Common myeloid progenitor, CD34-positive (primary cell): ENCODE measurements around the gene CBFA2T3.

ENCODE experiments used
- CTCF ChIA-PET: fragments of 350-600 bp; sonication (Branson Sonifier 250); formaldehyde crosslinking; loops from one replicate; lab custom pipeline; 2021; ENCODE audit warnings: antibody characterized with exemption; lab: Charles Lee
- POLR2A ChIA-PET: fragments of 350-600 bp; sonication (Branson Sonifier 250); formaldehyde crosslinking; loops from one replicate; lab custom pipeline; 2021; ENCODE audit warnings: antibody characterized with exemption; lab: Charles Lee
- DNase-seq, 3 donors: peaks; one replicate each; pipeline versions ENCODE4 v3.0.0 to v3.0.0-alpha.2; 2013
- H3K27ac ChIP-seq, 2 experiments: 1 replicate in 1 of 2; 2 replicates in 1 of 2; pipeline ENCODE4 v1.7.0; 2013; ENCODE audit warnings: inconsistent platforms in 2 of 2, low read length in 2 of 2, mild to moderate bottlenecking in 2 of 2, low read depth in 1 of 2, moderate library complexity in 1 of 2; ENCODE audit not compliant: severe bottlenecking in 2 of 2, insufficient read depth in 1 of 2, poor library complexity in 1 of 2
- H3K27me3 ChIP-seq, 5 experiments: replicated peaks in 2 of 5; 1 replicate in 3 of 5; 2 replicates in 2 of 5; pipeline versions ENCODE4 v1.6.1 to v1.7.0; 2013; ENCODE audit warnings: low read length in 4 of 5, mild to moderate bottlenecking in 2 of 5, moderate library complexity in 2 of 5, inconsistent platforms in 1 of 5; ENCODE audit not compliant: insufficient read depth in 5 of 5, control insufficient read depth in 4 of 5
- H3K36me3 ChIP-seq, 4 experiments: 1 replicate in 2 of 4; 2 replicates in 2 of 4; pipeline versions ENCODE4 v1.6.1 to v1.7.0; 2013; ENCODE audit warnings: low read length in 3 of 4, control low read depth in 1 of 4, mild to moderate bottlenecking in 1 of 4; ENCODE audit not compliant: control insufficient read depth in 4 of 4, insufficient read depth in 4 of 4
- H3K4me1 ChIP-seq, 4 experiments: 1 replicate in 3 of 4; 2 replicates in 1 of 4; pipeline versions ENCODE4 v1.6.1 to v1.7.1; 2013; ENCODE audit warnings: low read length in 3 of 4, mild to moderate bottlenecking in 3 of 4, control low read depth in 1 of 4, inconsistent platforms in 1 of 4, moderate library complexity in 1 of 4; ENCODE audit not compliant: control insufficient read depth in 4 of 4, insufficient read depth in 4 of 4; ENCODE audit errors: control extremely low read depth in 1 of 4
- H3K4me3 ChIP-seq, 7 experiments: 1 replicate in 4 of 7; 2 replicates in 3 of 7; pipeline versions ENCODE4 v1.5.1 to v1.7.0; 2013; ENCODE audit warnings: mild to moderate bottlenecking in 7 of 7, low read length in 6 of 7, moderate library complexity in 6 of 7, inconsistent platforms in 2 of 7, low read depth in 2 of 7, control low read depth in 1 of 7; ENCODE audit not compliant: insufficient read depth in 4 of 7, control insufficient read depth in 1 of 7; ENCODE audit errors: extremely low read depth in 1 of 7
- H3K9me3 ChIP-seq, 5 experiments: 1 replicate in 4 of 5; 2 replicates in 1 of 5; pipeline versions ENCODE4 v1.6.1 to v1.7.1; 2013; ENCODE audit warnings: low read length in 4 of 5, mild to moderate bottlenecking in 2 of 5, inconsistent platforms in 1 of 5, low read depth in 1 of 5, moderate library complexity in 1 of 5; ENCODE audit not compliant: control insufficient read depth in 4 of 5, insufficient read depth in 2 of 5; ENCODE audit errors: control extremely low read depth in 1 of 5
- WGBS: methylation state at CpG from one replicate; pipeline ENCODE4 v1.1.5; 2013; ENCODE audit not compliant: insufficient coverage; 5-methylcytosine and 5-hydroxymethylcytosine counted together

CBFA2T3 gene

GRCh38 chr16:88879788-88880055, 97.3 kb downstream of the CBFA2T3 start:
- no peaks in the 10 kb centered on the region for H3K4me1 ChIP-seq
- no peak for DNase-seq
- ChIA-PET CTCF (interaction anchor here (1.8 kb wide), 1 partner anchor 9 kb away, joined by 4 read pairs; no protein-coding TSS in a partner anchor), POLR2A (interaction anchor here (1.4 kb wide), 1 partner anchor 15 kb away, joined by 4 read pairs; no protein-coding TSS in a partner anchor)
- H3K27me3 ChIP-seq, result no peaks in the 10 kb centered on the region
- no peak overlapping the region for H3K27ac ChIP-seq
- 92% methylated on average over 8 of the region's 11 CpGs for WGBS
- peaks cover 12 to 98% (median 75%) of the 10 kb centered on the region in 4 experiments for H3K36me3 ChIP-seq
- H3K4me3 ChIP-seq, result no peak overlapping the region
- no peaks in the 10 kb centered on the region for H3K9me3 ChIP-seq

- peaks cover 9 to 98% (median 76%) of the 10 kb centered on the region in 4 experiments for H3K36me3 ChIP-seq
- H3K4me1 ChIP-seq, result no peaks in the 10 kb centered on the region
- 98% methylated on average over 45 of the region's 45 CpGs for WGBS
- H3K9me3 ChIP-seq, result no peaks in the 10 kb centered on the region
- ChIA-PET CTCF (interaction anchor here (1.8 kb wide), 1 partner anchor 8 kb away, joined by 4 read pairs; no protein-coding TSS in a partner anchor), POLR2A (interaction anchor here (1.4 kb wide), 1 partner anchor 15 kb away, joined by 4 read pairs; no protein-coding TSS in a partner anchor)
- DNase-seq, result no peak
- no peak overlapping the region for H3K27ac ChIP-seq
- no peak overlapping the region for H3K4me3 ChIP-seq
- H3K27me3 ChIP-seq, result no peaks in the 10 kb centered on the region
Observed at GRCh38 chr16:88878967-88879787, 97.8 kb downstream of the CBFA2T3 start.

DNA sequence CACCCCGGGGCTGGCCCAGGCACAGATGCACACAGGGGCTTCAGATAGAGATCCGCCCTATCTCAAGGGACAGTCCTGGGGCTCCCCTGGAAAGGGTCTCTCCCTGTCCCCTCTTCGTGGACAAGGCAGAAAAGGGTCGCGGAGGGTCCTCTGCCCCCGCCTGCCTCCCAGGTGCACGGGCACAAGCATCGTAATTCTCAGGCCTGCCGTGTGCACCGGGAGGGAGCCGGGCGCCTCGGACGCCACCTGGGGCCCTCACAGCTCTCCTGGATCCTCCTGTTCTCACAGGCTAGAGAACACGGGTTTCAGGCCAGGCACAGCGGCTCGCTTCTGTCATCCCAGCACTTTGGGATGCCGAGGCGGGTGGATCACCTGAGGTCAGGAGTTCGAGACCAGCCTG, 98.7 kb downstream of the CBFA2T3 start:
- Histone ChIP-seq H3K36me3 (peaks cover 8 to 96% (median 73%) of the 10 kb centered on the region in 4 experiments), H3K9me3 (no peaks in the 10 kb centered on the region), H3K4me1 (no peaks in the 10 kb centered on the region), H3K27me3 (no peaks in the 10 kb centered on the region), H3K27ac (no peak overlapping the region), H3K4me3 (no peak overlapping the region)
- WGBS, result 95% methylated on average over 17 of the region's 20 CpGs
- CTCF ChIA-PET, result no interaction called here
- no peak for DNase-seq
- POLR2A ChIA-PET, result no interaction called here

DNA sequence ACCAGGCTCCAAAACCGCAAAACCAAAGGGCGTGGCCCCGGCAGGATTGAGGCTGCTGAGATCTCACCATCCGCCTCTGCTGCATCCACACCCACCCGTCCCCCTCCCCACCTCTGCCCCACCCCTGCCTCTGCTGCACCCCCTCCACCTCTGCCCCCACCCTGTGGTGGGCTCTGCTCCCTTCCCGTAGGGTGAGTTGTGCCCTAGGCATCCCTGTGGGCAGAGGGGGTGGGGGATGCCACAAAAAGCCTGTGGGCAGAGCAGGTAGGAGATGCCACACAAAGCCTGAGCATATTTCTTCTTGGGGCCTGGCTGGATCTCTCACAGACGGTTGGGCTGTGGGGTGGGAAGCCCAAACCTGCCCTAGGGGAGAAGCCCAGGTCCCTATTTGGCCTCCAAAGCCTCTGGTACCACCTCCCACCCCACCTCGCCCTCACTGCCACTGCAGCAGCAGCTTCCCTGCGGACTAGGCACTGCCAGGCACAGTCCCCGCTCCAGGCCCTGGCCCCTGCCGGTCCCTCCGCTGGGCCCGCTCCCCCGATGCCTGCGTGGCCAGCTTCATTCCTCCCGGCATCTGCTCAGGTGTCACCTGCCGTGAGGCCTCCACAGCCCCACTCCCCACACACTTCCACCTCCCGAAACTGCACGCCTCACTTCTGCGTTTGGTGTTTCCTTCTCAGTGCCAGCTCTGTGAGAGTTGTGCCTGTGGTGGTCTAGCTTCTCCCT, 99.3 kb downstream of the CBFA2T3 start:
- DNase-seq, result no peak
- no peaks in the 10 kb centered on the region for H3K27me3 ChIP-seq
- H3K27ac ChIP-seq, result no peak overlapping the region
- H3K4me3 ChIP-seq, result no peak overlapping the region
- ChIA-PET CTCF (no interaction called here), POLR2A (no interaction called here)
- peaks cover 7 to 89% (median 68%) of the 10 kb centered on the region in 4 experiments for H3K36me3 ChIP-seq
- H3K9me3 ChIP-seq, result no peaks in the 10 kb centered on the region
- WGBS, result 97% methylated on average over 14 of the region's 20 CpGs
- no peaks in the 10 kb centered on the region for H3K4me1 ChIP-seq

GRCh38 chr16:88876942-88877526, 100.0 kb downstream of the CBFA2T3 start:
- DNase-seq, result no peak
- Histone ChIP-seq H3K4me1 (no peaks in the 10 kb centered on the region), H3K27me3 (no peaks in the 10 kb centered on the region), H3K27ac (no peak overlapping the region), H3K4me3 (no peak overlapping the region), H3K36me3 (peaks cover 6 to 82% (median 61%) of the 10 kb centered on the region in 4 experiments), H3K9me3 (no peaks in the 10 kb centered on the region)
- POLR2A ChIA-PET, result no interaction called here
- WGBS, result 96% methylated on average over 31 of the region's 33 CpGs
- CTCF ChIA-PET, result interaction anchor here (1.4 to 2.1 kb wide), 2 partner anchors 11 to 278 kb away, joined by 3 to 5 read pairs; partner anchors contain the start of gene PABPN1L

GRCh38 chr16:88875703-88876234, 101.2 kb downstream of the CBFA2T3 start:
- 93% methylated on average over 9 of the region's 22 CpGs for WGBS

More at GRCh38 chr16:88875703-88876234, 101.2 kb downstream of the CBFA2T3 start:
- Histone ChIP-seq H3K36me3 (peaks cover 6 to 70% (median 51%) of the 10 kb centered on the region in 4 experiments), H3K27ac (no peak overlapping the region), H3K9me3 (no peaks in the 10 kb centered on the region), H3K4me1 (peaks cover 0 to 9% (median 4%) of the 10 kb centered on the region in 4 experiments), H3K27me3 (peaks cover 0 to 11% (median 0%) of the 10 kb centered on the region in 5 experiments), H3K4me3 (no peak overlapping the region)
- ChIA-PET POLR2A (no interaction called here), CTCF (interaction anchor here (0.9 to 2.1 kb wide), 3 partner anchors 10 to 280 kb away, joined by 3 to 5 read pairs (median 3); partner anchors contain the start of genes PABPN1L and TRAPPC2L)
- DNase-seq, result no peak
